HG03575 (cell line): ENCODE data around the gene PIEZO1.
"Not testable (repeated sequence)": the region's sequence is repeated elsewhere in the genome, so short reads cannot be mapped to it uniquely, and the experiment has no call there.

Experiments used
- ATAC-seq: cut with Tn5 transposase; IDR thresholded peaks from one replicate; pipeline ENCODE4 v1.9.1; 2021; ENCODE audit not compliant: unreplicated experiment, insufficient number of reproducible peaks, low FRiP score; ENCODE audit errors: extremely low read depth

PIEZO1 gene

GRCh38 chr16:88687676-88688012, 97.4 kb downstream of the PIEZO1 start:
- no peak for ATAC-seq

GRCh38 chr16:88687254-88687576, 97.8 kb downstream of the PIEZO1 start:
- ATAC-seq: no peak

- ATAC-seq: no peak
Observed at GRCh38 chr16:88686439-88687253, 98.4 kb downstream of the PIEZO1 start, which contains the start of gene SNAI3. TSS of gene SNAI3 (minus strand) at chr16:88686507. CDS start at chr16:88686406, 101 bp downstream.

GRCh38 chr16:88686062-88686438, 99.0 kb downstream of the PIEZO1 start:
- no peak for ATAC-seq

GRCh38 chr16:88685156-88686061, 99.6 kb downstream of the PIEZO1 start:
- no peak for ATAC-seq

GRCh38 chr16:88684569-88685155, 100.4 kb downstream of the PIEZO1 start:
- ATAC-seq: no peak

GRCh38 chr16:88681709-88682451, 103.1 kb downstream of the PIEZO1 start:
- ATAC-seq: no peak

- no peak for ATAC-seq
Observed at GRCh38 chr16:88681084-88681680, 103.8 kb downstream of the PIEZO1 start.

GRCh38 chr16:88680554-88681083, 104.4 kb downstream of the PIEZO1 start:
- no peak for ATAC-seq

- ATAC-seq: no peak
Observed at GRCh38 chr16:88678224-88678979, 106.6 kb downstream of the PIEZO1 start.

- ATAC-seq: no peak
Observed at GRCh38 chr16:88677721-88678120, 107.3 kb downstream of the PIEZO1 start.

- no peak for ATAC-seq
Observed at GRCh38 chr16:88676502-88677242, 108.3 kb downstream of the PIEZO1 start.

- ATAC-seq: no peak
Observed at GRCh38 chr16:88673716-88674379, 111.2 kb downstream of the PIEZO1 start.

GRCh38 chr16:88672776-88673175, 112.2 kb downstream of the PIEZO1 start:
- no peak for ATAC-seq

GRCh38 chr16:88671806-88672205, 113.2 kb downstream of the PIEZO1 start:
- ATAC-seq: no peak

- no peak for ATAC-seq
Observed at GRCh38 chr16:88669980-88670379, 115.0 kb downstream of the PIEZO1 start.

GRCh38 chr16:88669493-88669892, 115.5 kb downstream of the PIEZO1 start:
- ATAC-seq: not testable (repeated sequence)
